HCT116 (cell line): ENCODE measurements around the gene SEC31B. TPM values are rescaled to one million over a fixed set of nuclear protein-coding genes. Genes with fewer than 3 reads are reported as not detected.

Experiments
- ATAC-seq: fragments of 200-7000 bp; cut with Tn5 transposase; 2 replicates; pipeline ENCODE4 v1.9.1; 2020; ENCODE audit warnings: mild to moderate bottlenecking, moderate library complexity
- BruUV-seq: library from RNA; stranded (reverse); fragments of 400-500 nt; replicated peaks from 2 replicates; lab custom pipeline; 2021; lab: Mats Ljungman, UMichigan
- CTCF ChIA-PET: fragments of 300-600 bp; sonication (Branson Sonifier 250); formaldehyde crosslinking; loops from one replicate; lab custom pipeline; 2021; ENCODE audit warnings: antibody characterized with exemption; lab: Charles Lee
- POLR2A ChIA-PET: fragments of 300-600, 350-600 bp; sonication (Branson Sonifier 250); formaldehyde crosslinking; loops from one replicate; lab custom pipeline; 2021; ENCODE audit warnings: antibody characterized with exemption; lab: Charles Lee
- RAD21 ChIA-PET, 2 experiments: fragments of 300-600 bp; sonication (Branson Sonifier 250); formaldehyde crosslinking; loops; one replicate each; lab custom pipeline; 2023; ENCODE audit warnings: low total read pairs in 2 of 2; ENCODE audit not compliant: uncharacterized antibody in 2 of 2, unreplicated experiment in 2 of 2, low non-redundant PET in 1 of 2; lab: Charles Lee
- DNase-seq: peaks from one replicate; pipeline ENCODE4 v3.0.0-alpha.2; 2010; ENCODE audit warnings: low read depth, low spot score
- H2AFZ ChIP-seq: fragments of 200-600 bp; shearing (Covaris generic), sonication (generic); 2 replicates; pipeline ENCODE4 v1.6.1; 2017; ENCODE audit warnings: low read depth, mixed run types, mixed read lengths, antibody characterized with exemption, low read length; ENCODE audit not compliant: poor library complexity, severe bottlenecking
- H3K27ac ChIP-seq: 2 replicates; pipeline ENCODE4 v1.5.1; 2012; ENCODE audit warnings: low read depth, low read length
- H3K27me3 ChIP-seq: fragments of 200-600 bp; sonication (generic); 2 replicates; pipeline ENCODE4 v1.6.1; 2016; ENCODE audit warnings: mixed run types, low read length, mixed read lengths; ENCODE audit not compliant: insufficient read depth
- H3K36me3 ChIP-seq, 2 experiments: fragments of 200-500 bp in 1 of 2; fragments of 200-600 bp in 1 of 2; sonication (Bioruptor generic) in 1 of 2; sonication (generic) in 1 of 2; 2 replicates each; pipeline versions ENCODE4 v1.5.1 to v1.6.1; 2014 to 2016; ENCODE audit warnings: low read length in 2 of 2, inconsistent platforms in 1 of 2, mixed read lengths in 1 of 2, mixed run types in 1 of 2; ENCODE audit not compliant: insufficient read depth in 2 of 2, control insufficient read depth in 1 of 2
- H3K4me1 ChIP-seq, 2 experiments: fragments of 200-600 bp in 1 of 2; sonication (generic) in 1 of 2; 2 replicates each; pipeline versions ENCODE4 v1.5.1 to v1.6.1; 2012 to 2017; ENCODE audit warnings: low read length in 2 of 2, inconsistent platforms in 1 of 2, mild to moderate bottlenecking in 1 of 2, mixed read lengths in 1 of 2, mixed run types in 1 of 2, moderate library complexity in 1 of 2; ENCODE audit not compliant: insufficient read depth in 2 of 2, control insufficient read depth in 1 of 2
- H3K4me2 ChIP-seq: fragments of 200-600 bp; sonication (generic); 2 replicates; pipeline ENCODE4 v1.6.1; 2017; ENCODE audit warnings: mixed run types, low read length, mixed read lengths
- H3K4me3 ChIP-seq, 2 experiments: fragments of 200-600 bp in 1 of 2; sonication (generic) in 1 of 2; replicated peaks in 1 of 2; 2 replicates each; pipeline ENCODE4 v1.5.1; 2011 to 2016; ENCODE audit warnings: low read length in 2 of 2, control low read depth in 1 of 2, low read depth in 1 of 2, mild to moderate bottlenecking in 1 of 2, mixed read lengths in 1 of 2, mixed run types in 1 of 2
- H3K79me2 ChIP-seq: fragments of 200-600 bp; sonication (generic); 2 replicates; pipeline ENCODE4 v1.6.1; 2017; ENCODE audit warnings: mild to moderate bottlenecking, mixed run types, low read length, moderate library complexity, mixed read lengths; ENCODE audit not compliant: insufficient read depth
- H3K9ac ChIP-seq: fragments of 200-600 bp; sonication (generic); 2 replicates; pipeline ENCODE4 v1.6.1; 2016; ENCODE audit warnings: low read length, mixed read lengths
- H3K9me2 ChIP-seq: fragments of 200-600 bp; sonication (generic), shearing (Covaris generic); 2 replicates; pipeline ENCODE4 v1.6.1; 2017; ENCODE audit warnings: mixed run types, mild to moderate bottlenecking, moderate library complexity; ENCODE audit not compliant: insufficient read depth
- H3K9me3 ChIP-seq, 2 experiments: fragments of 200-500 bp in 1 of 2; fragments of 200-600 bp in 1 of 2; sonication (Bioruptor generic) in 1 of 2; sonication (generic) in 1 of 2; 2 replicates each; pipeline ENCODE4 v1.6.1; 2014 to 2017; ENCODE audit warnings: low read length in 2 of 2, mixed read lengths in 2 of 2, inconsistent platforms in 1 of 2, low read depth in 1 of 2, mild to moderate bottlenecking in 1 of 2, mixed run types in 1 of 2, moderate library complexity in 1 of 2; ENCODE audit not compliant: control insufficient read depth in 1 of 2, insufficient read depth in 1 of 2
- H4K20me1 ChIP-seq: fragments of 200-600 bp; sonication (generic), shearing (Covaris generic); 2 replicates; pipeline ENCODE4 v1.6.1; 2017; ENCODE audit warnings: mixed run types, mild to moderate bottlenecking, moderate library complexity; ENCODE audit not compliant: insufficient read depth
- CBX3 ChIP-seq: IDR thresholded peaks from 2 replicates; pipeline ENCODE4 v1.6.1; 2012; ENCODE audit warnings: low read depth
- EGR1 ChIP-seq: IDR thresholded peaks from 2 replicates; pipeline ENCODE4 v1.6.1; 2012; ENCODE audit warnings: low read depth
- ELF1 ChIP-seq: IDR thresholded peaks from 2 replicates; pipeline ENCODE4 v1.6.1; 2012; ENCODE audit warnings: low read depth, borderline replicate concordance
- EZH2 ChIP-seq: fragments of 200-600 bp; sonication (generic); IDR thresholded peaks from 2 replicates; pipeline ENCODE4 v1.6.1; 2017; ENCODE audit warnings: antibody characterized with exemption, mixed run types
- JUND ChIP-seq: IDR thresholded peaks from 2 replicates; pipeline ENCODE4 v1.6.1; 2012
- POLR2AphosphoS5 ChIP-seq: IDR thresholded peaks from 2 replicates; pipeline ENCODE4 v1.6.1; 2011; ENCODE audit warnings: mild to moderate bottlenecking, low read depth, low read length, moderate library complexity
- RAD21 ChIP-seq: IDR thresholded peaks from 2 replicates; pipeline ENCODE4 v1.6.1; 2012; ENCODE audit warnings: low read depth, mild to moderate bottlenecking
- TCF7L2 ChIP-seq: IDR thresholded peaks from 2 replicates; pipeline ENCODE4 v1.7.0; 2011; ENCODE audit warnings: borderline replicate concordance, inconsistent platforms; ENCODE audit not compliant: insufficient read depth, insufficient read length; ENCODE audit errors: extremely low read depth
- intact Hi-C: fragments of 100-400 bp; cut with micrococcal nuclease; formaldehyde crosslinking; loops from 2 replicates; pipeline ENCODE4 v1.10.0; 2022
- total RNA-seq: library from RNA; stranded (reverse); gene quantifications from one replicate; pipeline ENCODE4 v1.2.1, GENCODE V29; 2021; ENCODE audit not compliant: unreplicated experiment

Gene SEC31B
- total RNA-seq, 1 experiment from 2014 or later: 30.9 TPM

- ATAC-seq: no peak
- intact Hi-C loops: loop anchor here (5.0 kb wide), 1 partner anchor 257 kb away; no protein-coding TSS in a partner anchor
- BruUV-seq: no TSS peak
- Histone ChIP-seq H3K9me2 (no peaks in the 10 kb centered on the region), H3K36me3 (no peaks in the 10 kb centered on the region), H3K4me1 (peaks cover 0 to 19% of the 10 kb centered on the region in 2 experiments; a peak in 2 of 4 replicates), H3K27me3 (no peaks in the 10 kb centered on the region), H3K4me2 (no peak overlapping the region), H2AFZ (no peak overlapping the region), H3K4me3 (no peak overlapping the region), H3K9ac (no peak overlapping the region), H3K79me2 (no peaks in the 10 kb centered on the region), H3K9me3 (no peaks in the 10 kb centered on the region), H4K20me1 (no peaks in the 10 kb centered on the region), H3K27ac (no peak overlapping the region)
- TF ChIP-seq ELF1 (no peak), RAD21 (no peak), POLR2AphosphoS5 (no peak), TCF7L2 (no peak), CBX3 (no peak), EZH2 (no peak), EGR1 (no peak), JUND (no peak)
- ChIA-PET RAD21 (no interaction called here), POLR2A (no interaction called here), CTCF (interaction anchor here (0.9 to 10.7 kb wide), 3 partner anchors 34 to 312 kb away, joined by 3 to 182 read pairs (median 4); no protein-coding TSS in a partner anchor)
- no peak for DNase-seq
These were observed 45.7 kb upstream of the SEC31B start for GRCh38 chr10:100565206-100565985.
